Fibroblast of skin of right quadriceps (primary cell): ENCODE data around the gene GALNT17.

ENCODE experiments used
- DNase-seq: peaks from one replicate; pipeline ENCODE4 v3.0.0-alpha.2; 2013

GALNT17 gene

DNA sequence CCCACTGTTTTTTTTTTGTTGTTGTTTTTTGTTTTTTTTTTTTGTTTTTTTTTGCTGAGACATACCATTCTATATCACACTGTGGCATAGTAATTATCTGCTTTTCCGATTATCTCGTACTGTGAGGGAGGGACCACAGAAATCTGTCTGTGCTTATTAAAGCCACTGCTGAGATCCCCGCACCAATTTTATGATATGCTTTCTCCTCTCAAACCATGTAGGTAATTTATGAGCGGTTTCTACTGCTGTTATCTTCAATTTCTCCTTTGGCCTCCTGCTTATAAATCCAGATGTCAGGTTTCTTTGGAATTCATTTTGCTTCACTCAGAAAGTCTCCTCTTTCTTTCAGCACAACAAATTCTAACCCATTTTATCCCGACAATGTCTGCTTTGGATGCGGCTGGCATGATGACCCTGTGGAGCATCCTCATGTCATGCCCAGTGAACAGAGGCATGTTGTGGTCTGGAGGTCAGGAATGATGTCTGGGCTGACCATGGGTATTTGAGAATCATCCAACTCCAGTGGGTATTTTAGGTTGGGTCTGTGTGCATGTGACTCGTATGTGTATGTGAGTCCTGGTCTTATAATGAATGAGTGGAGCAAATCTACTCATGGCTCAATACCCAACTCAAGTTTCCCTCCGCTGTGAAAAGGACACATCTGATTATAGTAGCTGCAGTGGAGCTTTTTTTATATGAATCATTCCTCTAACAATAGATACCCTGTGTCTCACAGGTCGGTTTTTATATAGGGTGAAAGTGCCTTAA is 213.4 kb downstream of the GALNT17 start:
- no peak for DNase-seq

DNA sequence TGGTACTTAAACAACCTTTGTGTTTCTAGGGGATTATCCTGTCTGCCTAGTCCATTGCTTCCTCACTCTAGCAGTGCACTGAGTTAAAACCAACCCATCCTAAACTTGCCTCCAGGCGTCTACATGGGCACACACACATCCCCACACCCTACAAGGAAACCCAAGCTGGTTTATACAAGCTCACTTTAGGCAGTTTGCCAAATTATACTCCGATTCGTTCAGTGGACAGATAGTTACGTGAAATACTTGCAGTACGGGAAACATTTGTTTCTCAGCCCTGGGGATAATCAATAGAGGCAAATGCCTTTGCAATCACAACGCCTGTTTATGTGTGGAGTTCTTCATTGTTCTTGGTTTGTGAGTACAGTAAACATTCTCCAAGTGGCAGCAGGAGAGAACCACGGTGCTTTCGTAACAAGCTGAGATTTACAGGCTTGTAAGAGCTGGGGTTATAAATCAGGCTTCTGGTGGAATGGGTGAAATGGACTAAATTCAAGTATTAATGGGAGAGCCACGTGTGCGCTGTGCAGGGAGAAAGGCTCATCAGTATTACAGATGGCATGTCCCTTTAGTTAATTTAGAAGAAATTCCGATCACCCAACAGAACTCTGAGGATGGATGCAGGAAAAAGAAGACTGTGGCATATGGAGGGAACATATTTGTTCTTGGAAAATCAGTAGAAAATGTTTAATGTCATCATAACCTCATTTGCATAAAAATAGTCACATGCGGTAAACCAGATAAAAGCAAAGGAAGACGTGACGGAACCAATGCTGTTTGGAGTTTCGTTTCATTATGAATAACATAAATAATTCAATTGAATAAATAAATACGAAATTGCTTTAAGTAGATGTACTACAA is 217.1 kb downstream of the GALNT17 start:
- no peak for DNase-seq

DNA sequence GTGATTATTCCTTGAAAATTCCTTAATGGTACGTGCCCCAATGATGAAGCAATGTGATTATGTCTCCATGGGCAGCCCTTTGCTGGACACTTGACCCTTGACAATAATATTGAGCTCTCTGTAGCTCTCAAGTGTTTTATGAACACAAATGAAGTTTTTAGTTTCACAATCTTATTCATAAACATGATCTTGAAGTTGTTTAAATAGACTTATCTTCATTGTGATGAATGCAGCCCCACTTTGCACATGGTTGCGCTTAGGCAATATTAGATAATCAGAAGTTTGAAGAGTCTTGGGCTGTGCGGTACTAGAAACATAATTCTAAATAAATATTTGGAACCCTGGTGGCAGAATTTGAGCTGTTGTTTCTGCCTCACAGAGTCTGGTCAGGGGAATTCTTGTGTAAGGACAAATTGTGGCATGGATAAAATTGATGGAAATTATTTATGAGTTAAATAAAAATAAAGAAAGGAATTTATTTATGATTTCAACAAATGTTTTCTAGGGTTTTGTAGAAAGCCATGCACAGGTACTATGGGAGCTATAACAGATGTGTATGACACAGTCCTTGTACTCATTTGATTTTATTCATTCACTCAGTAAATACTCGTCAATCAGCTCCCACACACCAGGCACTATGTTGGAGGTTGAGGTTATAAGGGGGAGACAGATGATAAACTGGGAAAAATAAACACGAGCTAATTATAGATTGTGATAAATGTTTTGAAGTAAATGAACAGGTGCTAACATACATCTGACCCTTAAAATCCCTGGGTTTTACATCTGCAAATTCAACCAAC is 217.9 kb downstream of the GALNT17 start:
- DNase-seq, result no peak

DNA sequence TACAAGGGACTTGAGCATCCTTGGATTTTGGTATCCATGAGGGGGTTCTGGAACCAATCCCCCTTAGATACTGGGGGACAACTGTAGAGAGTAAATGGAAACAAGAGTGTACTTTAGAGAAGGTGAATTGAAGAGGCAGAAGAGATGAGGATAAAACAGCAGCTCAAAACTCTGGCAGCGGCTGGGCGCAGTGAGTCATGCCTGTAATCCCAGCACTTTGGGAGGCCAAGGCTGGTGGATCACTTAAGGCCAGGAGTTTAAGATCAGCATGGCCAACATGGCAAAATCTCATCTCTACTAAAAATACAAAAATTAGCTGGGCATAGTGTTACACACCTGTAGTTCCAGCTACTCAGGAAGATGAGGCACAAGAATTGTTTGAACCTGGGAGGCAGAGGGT is 218.7 kb downstream of the GALNT17 start:
- no peak for DNase-seq

DNA sequence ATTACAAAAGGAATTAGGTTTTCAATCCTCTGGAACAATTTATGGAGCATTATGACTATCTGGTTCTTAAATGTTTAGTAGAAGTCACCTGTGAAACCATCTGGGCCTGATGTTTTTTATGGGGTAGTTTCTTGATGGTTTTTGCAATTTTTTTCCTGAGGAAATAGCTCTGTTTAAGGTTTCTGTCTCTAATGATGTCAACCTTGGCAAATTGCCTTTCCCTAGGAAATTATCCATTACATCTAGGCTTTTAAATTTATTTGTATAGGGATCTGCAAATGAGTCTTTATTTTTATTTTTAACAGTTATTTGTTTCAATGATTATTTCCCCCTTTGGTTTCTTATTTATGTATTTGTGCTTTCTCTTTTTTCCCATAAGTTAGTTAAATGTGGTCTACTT is 222.8 kb downstream of the GALNT17 start:
- DNase-seq, result no peak

DNA sequence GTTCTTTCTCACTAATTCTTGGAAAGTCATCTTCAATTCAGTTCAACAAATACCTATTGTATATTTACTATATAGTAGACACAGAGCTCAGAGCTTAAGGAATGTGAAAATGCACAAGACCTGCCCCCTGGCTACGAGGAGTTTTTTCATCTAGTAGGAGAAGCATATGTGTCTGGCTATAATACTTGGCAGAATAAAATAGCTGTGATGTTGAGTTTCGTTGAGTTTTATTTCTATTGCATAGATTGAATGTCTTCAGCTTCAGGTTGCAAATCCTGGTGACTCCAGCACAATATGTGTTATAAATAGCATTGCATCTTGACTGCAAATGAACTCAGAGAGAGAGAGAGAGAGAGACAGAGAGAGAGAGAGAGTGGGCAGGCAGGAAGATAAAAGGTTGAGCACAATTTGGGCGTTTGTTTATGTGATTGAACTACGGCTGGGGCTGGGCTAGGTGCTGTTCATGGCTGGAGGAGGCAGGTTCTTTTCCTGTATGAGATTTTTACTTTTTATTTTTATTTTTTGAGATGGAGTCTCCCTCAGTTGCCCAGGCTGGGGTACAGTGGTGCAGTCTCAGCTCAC is 229.6 kb downstream of the GALNT17 start:
- no peak for DNase-seq

DNA sequence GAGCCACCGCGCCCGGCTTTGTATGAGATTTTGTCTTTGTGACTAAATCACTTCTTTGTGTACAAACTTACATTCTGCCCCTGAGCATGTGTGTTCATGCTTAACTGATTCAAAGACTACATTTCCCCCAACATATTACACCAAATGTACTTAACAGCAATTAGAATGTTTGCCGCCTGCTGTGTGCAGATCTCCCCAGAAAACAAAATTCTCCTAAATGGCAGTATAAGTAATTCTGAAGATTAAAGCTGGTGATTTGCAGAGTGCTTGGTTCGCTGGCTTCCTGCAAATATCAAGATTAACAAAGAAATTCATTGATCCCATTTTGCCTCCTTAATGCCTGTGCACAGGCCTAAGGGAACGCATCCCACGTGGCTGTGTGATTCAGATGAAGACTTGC is 230.3 kb downstream of the GALNT17 start:
- DNase-seq, result no peak

DNA sequence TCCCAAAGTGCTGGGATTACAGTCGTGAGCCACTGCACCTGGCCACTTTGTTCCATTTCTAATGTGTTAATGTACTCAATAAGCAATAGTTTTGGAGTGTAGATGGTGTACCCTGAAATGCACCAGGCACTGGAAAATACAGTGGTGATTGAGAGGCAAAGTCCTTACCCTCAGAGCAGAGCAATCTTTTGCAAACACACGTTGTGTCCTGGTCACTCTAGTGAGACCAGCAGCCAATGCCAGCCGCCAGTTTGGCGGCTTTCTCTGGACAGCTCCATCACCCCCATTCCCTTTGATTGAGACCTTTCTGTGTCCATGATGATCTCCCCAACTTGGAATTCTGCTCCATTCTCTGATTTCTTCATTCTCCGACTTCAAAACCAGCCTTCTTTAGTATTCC is 231.3 kb downstream of the GALNT17 start:
- DNase-seq, result no peak

DNA sequence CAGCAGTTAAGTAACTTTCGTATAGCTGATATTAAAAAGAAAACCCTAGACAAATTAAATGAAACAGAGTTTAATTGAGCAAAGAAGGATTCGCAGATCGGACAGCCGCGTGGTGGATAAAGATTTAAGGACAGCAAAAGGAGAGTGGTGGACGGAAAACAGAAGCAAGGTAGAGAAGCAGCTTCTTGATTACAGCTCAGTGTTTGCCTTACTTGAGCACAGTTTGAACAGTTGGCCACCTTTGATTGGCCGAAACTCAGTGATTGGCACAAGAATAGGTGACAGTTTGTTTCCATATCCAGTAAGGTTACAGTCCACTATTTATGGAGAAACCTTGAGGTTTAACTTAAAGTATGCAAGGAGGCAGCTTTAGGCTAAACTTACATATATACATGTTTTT is 231.7 kb downstream of the GALNT17 start:
- DNase-seq, result no peak

DNA sequence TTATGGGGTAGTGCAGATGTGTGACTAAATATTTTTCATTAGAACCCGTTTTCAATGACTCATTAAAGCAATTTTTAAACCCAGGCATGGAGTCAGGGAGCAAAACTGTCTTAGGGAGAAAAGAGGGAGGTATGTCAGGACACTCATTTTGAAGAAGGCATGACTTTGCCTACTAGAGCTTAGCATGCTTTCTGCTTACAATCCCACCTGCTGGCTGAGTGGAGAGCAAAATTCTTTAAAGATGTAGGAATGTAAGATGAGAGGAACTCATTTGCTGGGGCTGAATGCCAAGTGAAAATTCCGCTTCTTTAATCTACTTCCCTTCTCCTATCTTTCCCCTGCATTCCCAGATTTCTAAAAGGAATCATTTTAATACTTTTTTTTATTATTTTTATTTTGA is 232.6 kb downstream of the GALNT17 start:
- DNase-seq, result no peak

DNA sequence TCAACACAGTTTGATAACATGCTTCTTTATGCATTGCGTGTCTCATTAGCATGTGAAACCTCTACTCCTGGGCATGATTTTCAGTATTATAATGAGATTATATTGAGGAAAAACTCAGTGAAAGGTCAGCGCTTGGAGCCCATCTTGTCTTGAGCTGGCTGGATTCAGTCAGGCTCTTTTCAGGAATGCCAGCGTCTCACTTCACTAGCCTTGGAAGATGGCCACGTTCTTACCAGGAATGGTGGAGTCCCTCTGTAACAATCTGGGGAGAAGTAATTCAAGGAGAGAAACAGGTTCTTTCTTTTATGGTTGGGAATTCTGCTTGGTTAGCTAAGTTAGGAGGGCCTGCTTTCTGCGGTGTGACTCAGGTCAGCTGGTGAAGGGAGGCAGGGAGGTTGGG is 241.0 kb downstream of the GALNT17 start:
- DNase-seq, result no peak

DNA sequence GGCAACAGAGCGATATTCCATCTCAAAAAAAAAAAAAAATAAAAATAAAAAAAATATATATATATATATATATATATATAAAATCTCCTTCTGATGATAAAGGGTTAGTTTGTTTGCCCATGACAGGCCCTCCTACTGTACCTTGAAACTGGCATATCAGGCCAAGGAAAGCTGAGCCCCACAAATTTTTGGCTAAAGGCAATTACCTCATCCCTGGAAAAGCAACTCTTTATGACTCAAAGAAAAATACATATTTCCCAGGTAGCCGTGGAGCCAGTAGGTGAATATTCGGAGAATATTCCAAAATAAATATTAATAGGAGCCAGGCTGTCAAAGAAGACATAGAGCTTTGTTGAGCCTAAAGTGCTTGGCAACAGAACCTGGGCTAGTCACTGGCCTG is 245.1 kb downstream of the GALNT17 start:
- no peak for DNase-seq

DNA sequence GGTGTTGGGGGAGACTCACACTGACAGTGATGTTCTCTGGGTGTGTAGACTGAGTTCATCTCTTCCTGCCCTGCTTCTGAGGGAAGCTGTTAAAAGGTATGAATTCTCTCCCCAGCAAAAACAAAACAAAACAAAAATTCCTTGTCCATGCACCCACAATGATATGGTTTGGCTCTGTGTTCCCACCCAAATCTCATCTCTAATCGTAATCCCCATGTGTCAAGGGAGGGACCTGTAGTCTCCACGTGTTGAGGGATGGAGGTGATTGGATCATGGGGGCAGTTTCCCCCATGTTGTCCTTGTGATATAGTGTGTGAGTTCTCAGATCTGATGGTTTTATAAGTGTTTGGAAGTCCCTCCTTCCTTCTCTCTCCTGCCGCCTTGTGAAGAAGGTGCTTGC is 245.5 kb downstream of the GALNT17 start:
- DNase-seq, result no peak

DNA sequence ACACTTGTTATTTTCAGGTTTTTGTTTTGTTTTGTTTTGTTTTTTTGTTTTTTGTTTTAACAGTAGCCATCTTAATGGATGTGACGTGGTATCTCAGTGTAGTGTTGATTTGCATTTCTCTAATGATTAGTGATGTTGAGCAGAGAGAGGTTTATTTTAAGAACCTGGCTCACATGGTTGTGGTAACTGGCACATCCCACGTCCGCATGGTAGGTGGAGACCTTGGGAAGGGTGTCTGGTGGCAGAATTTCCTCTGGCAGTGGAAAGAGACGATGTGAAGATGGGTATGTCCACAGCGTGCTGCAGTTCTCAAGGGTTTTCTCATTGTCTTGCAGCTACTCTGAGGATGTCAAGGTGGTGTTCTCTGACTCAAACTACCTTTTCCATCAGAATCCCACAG is 252.2 kb downstream of the GALNT17 start:
- DNase-seq, result no peak

DNA sequence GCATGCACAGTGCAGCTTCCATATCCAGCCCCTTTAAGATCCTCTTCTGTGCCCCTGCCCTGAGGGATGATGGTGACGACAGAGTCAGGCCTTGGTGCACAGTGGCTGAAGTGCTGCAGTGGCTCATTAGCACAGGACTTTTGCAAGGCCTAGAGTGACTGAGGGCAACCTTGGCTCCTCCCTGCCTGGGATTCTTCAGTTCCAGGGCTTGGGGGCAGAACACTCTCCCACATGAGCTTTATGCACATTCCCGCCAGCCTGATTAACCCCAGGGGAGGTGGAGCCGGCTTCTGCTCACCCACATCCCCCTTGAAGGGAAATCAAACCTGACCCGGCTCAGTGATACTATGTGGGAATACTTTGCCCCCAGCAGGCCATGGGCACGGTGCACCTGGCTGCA is 253.4 kb downstream of the GALNT17 start:
- no peak for DNase-seq

DNA sequence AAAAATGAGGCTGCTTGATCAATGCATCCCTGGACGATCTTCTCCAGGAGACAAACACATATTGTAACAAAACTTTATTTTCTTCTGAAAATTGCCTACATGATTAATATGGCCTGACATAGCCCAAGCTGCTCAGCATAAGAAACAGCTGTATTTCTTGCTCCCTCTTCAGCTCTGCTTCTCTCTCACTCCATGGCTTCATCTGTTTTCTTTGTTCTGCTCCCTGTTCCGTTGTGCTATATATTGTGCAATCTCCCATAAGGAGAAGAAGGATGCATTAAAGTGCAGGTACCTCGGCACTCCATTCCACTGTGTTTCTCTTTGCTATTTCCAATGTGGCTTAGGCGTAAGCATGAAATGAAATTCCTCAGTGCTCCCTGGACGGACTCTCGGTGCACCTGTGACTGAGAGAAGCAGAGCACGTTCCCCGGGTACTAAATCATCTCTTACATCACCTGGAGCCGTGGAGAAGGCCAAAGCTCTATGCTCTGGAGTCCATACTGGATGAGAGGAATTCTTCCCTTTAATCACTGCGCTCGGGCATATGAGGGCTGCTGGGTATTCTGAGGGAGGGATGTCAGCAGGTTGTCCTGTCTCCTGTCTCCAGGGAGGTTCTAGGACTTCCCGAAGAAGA is 254.3 kb downstream of the GALNT17 start:
- no peak for DNase-seq

DNA sequence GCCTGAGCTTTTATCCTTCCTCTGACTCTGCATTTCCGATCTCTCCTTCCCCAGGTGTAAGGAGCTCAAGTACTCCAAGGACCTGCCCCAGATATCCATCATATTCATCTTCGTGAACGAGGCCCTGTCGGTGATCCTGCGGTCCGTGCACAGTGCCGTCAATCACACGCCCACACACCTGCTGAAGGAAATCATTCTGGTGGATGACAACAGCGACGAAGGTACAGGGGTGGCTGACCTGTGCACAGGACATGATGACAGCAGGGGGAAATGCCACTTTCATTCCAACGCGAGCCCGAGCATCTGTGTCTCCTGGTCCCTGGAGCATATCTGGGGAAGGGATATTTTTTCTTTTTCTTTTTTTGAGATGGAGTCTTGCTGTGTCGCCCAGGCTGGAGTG is 256.2 kb downstream of the GALNT17 start:
- no peak for DNase-seq

DNA sequence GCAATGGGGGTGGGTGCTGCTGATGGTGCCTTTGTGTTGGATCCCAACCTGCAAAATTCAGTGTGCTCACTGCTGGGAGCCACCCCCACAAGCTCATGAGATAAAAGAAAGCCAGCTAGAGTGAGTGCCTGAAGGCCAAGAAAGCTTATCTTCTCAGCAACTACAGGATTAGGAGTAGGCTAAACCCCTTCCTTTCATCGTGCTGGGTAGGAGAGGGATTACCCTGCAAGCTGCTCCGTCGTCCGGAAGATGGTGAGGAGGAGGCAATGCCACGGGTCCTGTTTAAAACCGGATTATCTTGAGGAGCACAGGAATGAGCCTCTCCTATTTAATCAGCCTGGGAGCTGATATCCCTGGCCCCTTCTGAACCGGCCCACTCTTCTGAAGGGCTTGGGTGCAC is 258.0 kb downstream of the GALNT17 start:
- no peak for DNase-seq

DNA sequence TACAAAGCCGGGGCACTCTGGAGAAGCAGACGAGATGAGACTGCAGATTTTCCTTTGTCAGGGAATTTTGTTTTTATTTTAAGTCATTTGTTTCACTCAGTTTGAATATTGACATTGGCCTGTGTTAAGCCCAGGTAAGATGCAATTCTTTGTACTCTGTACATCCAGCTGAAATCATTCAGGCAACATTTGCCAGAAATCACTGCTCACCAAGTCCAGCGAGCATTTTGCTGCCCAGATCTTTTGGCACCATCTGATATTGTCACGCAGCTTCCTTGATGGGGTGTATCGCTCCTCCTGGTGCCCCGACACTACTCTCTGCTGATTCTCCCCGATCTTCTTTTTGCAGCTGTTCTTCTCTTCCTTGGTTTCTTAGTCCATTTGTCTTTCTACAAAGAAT is 261.7 kb downstream of the GALNT17 start:
- DNase-seq, result no peak

DNA sequence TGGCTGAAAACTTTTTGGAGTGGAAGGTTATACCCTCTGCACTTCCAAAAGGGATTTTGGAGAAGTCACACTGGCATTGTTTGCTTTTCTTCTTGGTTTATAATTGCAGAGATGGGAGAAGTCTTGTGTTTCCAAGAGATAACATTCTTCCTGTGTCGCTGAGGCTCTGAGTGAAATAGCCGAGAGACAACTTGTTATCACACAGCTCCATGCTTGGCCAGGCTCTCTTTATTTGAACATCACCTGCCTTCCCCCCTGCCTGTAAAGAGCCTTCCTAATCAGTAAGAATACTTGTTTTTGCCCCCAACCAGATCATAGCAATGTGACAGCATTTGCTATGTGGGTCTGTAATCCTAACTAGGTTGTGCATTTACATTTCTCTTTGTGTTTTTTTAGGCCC is 270.7 kb downstream of the GALNT17 start:
- no peak for DNase-seq

DNA sequence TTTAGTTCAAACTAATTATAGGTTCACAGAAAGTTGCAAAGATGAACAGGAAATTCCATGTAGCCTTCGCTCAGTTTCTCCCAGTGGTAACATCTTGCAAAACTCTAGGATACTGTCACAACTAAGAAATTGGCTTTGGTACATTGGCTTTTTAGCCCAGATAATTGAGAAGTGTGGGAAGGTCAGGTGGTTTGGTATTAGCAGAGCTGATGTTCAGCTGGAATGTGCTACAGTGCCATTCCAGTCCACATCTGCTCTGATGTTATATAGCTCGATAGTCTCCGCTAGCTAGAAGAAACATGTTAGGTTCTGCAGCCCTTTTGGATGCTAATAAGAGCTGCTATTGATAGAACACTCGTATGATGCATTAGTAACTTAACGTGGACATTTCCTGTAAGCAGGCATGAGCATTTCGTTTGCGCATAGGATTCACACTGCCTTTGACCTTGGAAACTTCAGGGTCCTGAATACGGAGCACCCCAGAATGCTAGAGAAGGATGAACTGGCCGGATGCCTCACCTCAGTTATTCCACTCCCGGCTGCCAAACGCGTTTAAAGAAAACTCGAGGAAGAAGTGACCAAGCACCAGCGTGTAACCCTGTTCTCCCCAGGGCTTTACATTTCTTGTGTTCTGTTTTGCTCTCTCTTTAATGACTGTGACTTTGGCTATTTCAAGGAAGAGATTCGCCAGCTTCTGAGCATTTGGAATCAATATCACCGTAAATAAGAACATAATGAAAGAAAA is 271.4 kb downstream of the GALNT17 start:
- DNase-seq, result no peak
